Lower lobe of right lung (tissue), 2 donors: ENCODE results near the gene GREB1L. TPM values are rescaled to one million over a fixed set of nuclear protein-coding genes. Genes with fewer than 3 reads are reported as not detected.

Experiments used
- ATAC-seq, 2 donors: fragments of 200-7000 bp; cut with Tn5 transposase; one replicate each; pipeline ENCODE4 v1.9.1; 2020 to 2022; ENCODE audit warnings: mild to moderate bottlenecking in 2 of 2, moderate library complexity in 2 of 2
- DNase-seq: peaks from one replicate; pipeline ENCODE4 v3.0.0-alpha.2; 2020
- H3K27ac ChIP-seq: fragments of 200-600 bp; one replicate; pipeline ENCODE4 v1.8.0; 2022
- H3K27me3 ChIP-seq: fragments of 200-600 bp; one replicate; pipeline ENCODE4 v1.8.0; 2022; ENCODE audit warnings: low read depth
- H3K36me3 ChIP-seq: fragments of 200-600 bp; one replicate; pipeline ENCODE4 v1.8.0; 2022; ENCODE audit warnings: mild to moderate bottlenecking
- H3K4me1 ChIP-seq: fragments of 200-600 bp; one replicate; pipeline ENCODE4 v1.8.0; 2022
- H3K4me3 ChIP-seq: fragments of 200-600 bp; one replicate; pipeline ENCODE4 v1.8.0; 2022; ENCODE audit warnings: mild to moderate bottlenecking
- H3K9me3 ChIP-seq: fragments of 200-600 bp; one replicate; pipeline ENCODE4 v1.8.0; 2022
- CTCF ChIP-seq: fragments of 200-600 bp; IDR thresholded peaks from one replicate; pipeline ENCODE4 v1.8.0; 2022; ENCODE audit warnings: antibody characterized with exemption, mild to moderate bottlenecking
- intact Hi-C: fragments of 100-400 bp; cut with DNase I; formaldehyde crosslinking; loops from one replicate; pipeline ENCODE4 v1.11.0; 2022
- total RNA-seq: library from RNA; stranded (reverse); fragmentation: NEBNext Ultra II Directional; extraction: Animal tissue kit (Norgen Biotek cat#: 25700); gene quantifications from one replicate; pipeline ENCODE4 v1.2.1, GENCODE V29; 2021
- donor health status: DM: no; HTN: yes; CAD: no; lungs with severe emphysema.

The GREB1L gene
- total RNA-seq, 1 donor from 2014 or later = 0.74 TPM

GRCh38 chr18:21433436-21433835 is 191.4 kb downstream of the GREB1L start:
- no peak for ATAC-seq
- no peak overlapping the region for H3K4me3 ChIP-seq
- no peaks in the 10 kb centered on the region for H3K9me3 ChIP-seq
- peaks cover 3% of the 10 kb centered on the region for H3K27me3 ChIP-seq
- no peak for DNase-seq
- intact Hi-C loops = no loop called here
- no peaks in the 10 kb centered on the region for H3K4me1 ChIP-seq
- H3K36me3 ChIP-seq = no peaks in the 10 kb centered on the region
- no peak for TF ChIP-seq CTCF
- H3K27ac ChIP-seq = no peak overlapping the region

- DNase-seq (no peak), ATAC-seq (peak; percentile 80 to 84)
- H3K27me3 ChIP-seq = no peaks in the 10 kb centered on the region
- no peaks in the 10 kb centered on the region for H3K4me1 ChIP-seq
- H3K27ac ChIP-seq = no peak overlapping the region
- H3K4me3 ChIP-seq = no peak overlapping the region
- no peaks in the 10 kb centered on the region for H3K9me3 ChIP-seq
- no peak for TF ChIP-seq CTCF
- no peaks in the 10 kb centered on the region for H3K36me3 ChIP-seq
- intact Hi-C loops = no loop called here
Measured at GRCh38 chr18:21439431-21439846, 197.4 kb downstream of the GREB1L start.

- no peak for ATAC-seq
- no peak overlapping the region for H3K27ac ChIP-seq
Measured at GRCh38 chr18:21441670-21442069, 199.6 kb downstream of the GREB1L start.

DNA sequence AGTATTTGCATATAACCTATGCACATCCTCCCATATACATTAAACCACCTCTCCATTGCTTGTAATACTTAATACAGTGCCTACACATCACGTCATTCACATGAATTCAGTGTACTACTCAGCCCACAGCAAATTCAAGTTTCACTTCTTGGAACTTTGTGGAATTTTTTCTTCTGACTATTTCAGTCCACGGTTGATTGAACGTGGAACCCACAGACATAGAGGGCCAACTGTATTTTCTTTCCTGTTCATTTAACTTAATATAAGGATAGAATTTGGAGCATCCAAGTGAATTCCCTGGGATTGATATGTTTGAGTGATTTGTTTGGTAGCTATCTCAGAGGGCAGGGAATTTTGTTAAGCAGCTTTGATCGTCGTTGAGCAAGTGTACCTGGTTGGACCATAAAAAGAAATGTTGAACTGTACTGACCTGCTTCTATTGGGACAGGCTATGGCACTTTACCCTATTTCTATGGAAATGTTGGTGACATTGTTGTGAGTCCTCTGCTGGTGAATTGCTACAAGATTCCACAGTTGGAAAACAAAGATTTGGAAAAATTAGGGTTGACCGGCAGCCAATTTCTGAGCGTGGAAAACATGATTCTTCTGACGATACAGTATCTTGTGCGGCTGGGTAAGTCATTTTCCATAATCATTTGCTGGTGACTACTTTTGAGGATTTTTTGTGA is 201.9 kb downstream of the GREB1L start:
- DNase-seq (no peak), ATAC-seq (no peak)
- H3K4me1 ChIP-seq = no peaks in the 10 kb centered on the region
- H3K27ac ChIP-seq = no peak overlapping the region
- intact Hi-C loops = loop anchor here (10.0 kb wide), 1 partner anchor 249 kb away; no protein-coding TSS in a partner anchor
- no peaks in the 10 kb centered on the region for H3K9me3 ChIP-seq
- H3K4me3 ChIP-seq = no peak overlapping the region
- no peaks in the 10 kb centered on the region for H3K36me3 ChIP-seq
- no peak for TF ChIP-seq CTCF
- H3K27me3 ChIP-seq = no peaks in the 10 kb centered on the region

More at GRCh38 chr18:21441670-21442069, 199.6 kb downstream of the GREB1L start:
- intact Hi-C loops = loop anchor here (10.0 kb wide), 1 partner anchor 247 kb away; no protein-coding TSS in a partner anchor
- DNase-seq = no peak
- H3K9me3 ChIP-seq = no peaks in the 10 kb centered on the region
- H3K4me1 ChIP-seq = no peaks in the 10 kb centered on the region
- TF ChIP-seq CTCF = no peak
- no peaks in the 10 kb centered on the region for H3K27me3 ChIP-seq
- H3K4me3 ChIP-seq = no peak overlapping the region
- no peaks in the 10 kb centered on the region for H3K36me3 ChIP-seq

DNA sequence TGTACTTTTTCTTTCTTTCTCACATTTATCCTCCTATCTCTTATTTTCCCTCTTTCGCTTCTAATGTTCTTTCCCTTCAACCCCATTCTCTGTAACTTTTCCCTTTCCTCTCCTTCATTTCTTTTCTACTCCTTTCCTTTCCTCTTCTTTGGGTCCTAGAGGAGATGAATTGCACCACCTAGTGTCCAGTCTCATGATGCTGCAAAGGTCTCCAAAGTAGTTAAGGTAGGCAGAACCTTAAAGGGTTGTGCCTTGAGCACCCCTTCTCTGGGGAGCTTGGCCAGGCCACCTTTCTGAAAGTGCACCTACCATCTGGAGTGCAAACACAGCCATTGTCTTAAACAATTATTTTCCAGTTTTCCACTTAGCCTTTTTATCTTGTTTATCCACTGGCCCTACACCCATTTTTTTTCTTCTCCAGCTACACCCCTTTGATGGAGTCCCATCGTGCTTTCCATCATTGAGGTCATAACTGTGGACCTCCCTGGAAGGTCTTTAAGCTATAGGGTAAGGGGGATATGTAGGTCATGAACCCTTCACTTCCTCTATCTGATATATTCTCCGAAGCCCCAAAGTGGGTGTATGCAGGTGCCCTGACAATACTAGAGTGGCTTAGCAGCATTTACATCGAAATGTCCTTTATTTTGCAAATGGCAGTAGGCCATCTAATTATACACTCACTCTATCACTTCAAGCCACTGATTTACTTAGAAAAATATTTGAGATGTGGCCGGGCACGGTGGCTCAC is 202.6 kb downstream of the GREB1L start:
- Histone ChIP-seq H3K4me3 (no peak overlapping the region), H3K27me3 (no peaks in the 10 kb centered on the region), H3K36me3 (no peaks in the 10 kb centered on the region), H3K9me3 (no peaks in the 10 kb centered on the region), H3K4me1 (no peaks in the 10 kb centered on the region), H3K27ac (no peak overlapping the region)
- ATAC-seq (peak; percentile 47), DNase-seq (no peak)
- intact Hi-C loops = loop anchor here (10.0 kb wide), 1 partner anchor 250 kb away; no protein-coding TSS in a partner anchor
- TF ChIP-seq CTCF = peak; percentile 69
